ENCODE results near the gene NUPR1.
"Not testable (repeated sequence)": the region's sequence is repeated elsewhere in the genome, so short reads cannot be mapped to it uniquely, and the experiment has no call there.

NUPR1 gene

DNA sequence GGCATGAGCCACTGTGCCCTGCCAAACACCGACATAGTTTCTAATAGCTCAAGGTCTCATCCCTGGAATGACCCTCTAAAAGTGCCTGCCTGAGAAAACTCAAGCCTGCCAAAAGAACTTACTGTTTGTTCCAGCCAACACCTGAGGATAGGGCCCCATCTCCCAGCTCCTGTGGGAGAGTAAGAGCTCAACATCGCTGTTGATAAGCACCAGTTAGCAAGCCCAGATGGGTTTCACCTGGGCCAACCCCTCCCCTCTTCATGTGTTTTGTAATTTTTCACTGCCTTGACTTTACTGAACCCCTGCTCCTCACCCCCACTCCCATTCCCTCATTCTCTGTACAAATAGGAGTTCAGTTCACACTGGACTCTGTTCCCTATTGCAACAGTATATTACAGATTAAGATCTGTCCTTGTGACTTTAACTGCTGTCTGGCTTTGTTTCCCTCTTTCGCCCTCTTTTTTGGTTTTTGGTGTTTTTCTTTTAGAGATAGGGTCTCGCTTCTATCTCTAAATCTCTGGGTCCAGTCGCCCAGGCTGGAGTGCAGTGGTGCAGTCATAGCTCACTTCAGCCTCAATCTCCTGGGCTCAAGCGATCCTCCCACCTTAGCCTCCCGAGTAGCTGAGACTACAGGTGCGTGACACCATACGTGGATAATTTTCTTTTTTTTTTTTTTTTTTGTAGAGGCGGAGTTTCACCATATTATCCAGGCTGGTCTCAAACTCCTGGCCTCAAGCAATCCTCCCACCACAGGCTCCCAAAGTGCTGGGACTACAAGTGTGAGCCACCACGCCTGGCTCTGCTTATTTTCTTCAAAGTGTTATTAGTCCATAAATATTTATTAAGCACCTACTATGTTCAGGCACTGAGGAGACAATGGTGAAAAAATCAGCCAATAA is 12.3 kb downstream of the NUPR1 start:
- DNase-seq = no peak

DNA sequence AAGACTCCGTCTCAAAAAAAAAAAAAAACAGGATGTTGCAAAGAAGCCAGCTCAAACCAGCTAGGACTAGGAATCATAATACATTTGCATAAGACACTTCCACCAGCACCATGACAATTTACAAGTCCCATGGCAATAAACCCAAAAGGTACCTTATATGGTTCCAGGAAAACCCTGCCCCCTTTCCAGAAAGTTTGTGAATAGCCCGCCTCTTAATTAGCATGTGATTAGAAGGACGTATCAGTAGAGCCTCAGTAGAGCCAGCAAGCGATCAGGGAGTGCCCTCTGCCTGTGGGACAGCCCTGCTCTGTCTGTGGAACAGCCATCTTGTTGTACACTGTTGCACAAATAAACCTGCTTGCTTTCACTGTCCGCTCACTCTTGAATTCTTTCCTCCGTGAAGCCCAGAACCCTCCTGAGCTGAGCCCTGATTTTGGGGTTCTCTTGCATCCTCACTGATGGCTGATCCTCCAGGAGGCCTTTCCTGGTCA is 14.0 kb downstream of the NUPR1 start:
- DNase-seq = no peak

DNA sequence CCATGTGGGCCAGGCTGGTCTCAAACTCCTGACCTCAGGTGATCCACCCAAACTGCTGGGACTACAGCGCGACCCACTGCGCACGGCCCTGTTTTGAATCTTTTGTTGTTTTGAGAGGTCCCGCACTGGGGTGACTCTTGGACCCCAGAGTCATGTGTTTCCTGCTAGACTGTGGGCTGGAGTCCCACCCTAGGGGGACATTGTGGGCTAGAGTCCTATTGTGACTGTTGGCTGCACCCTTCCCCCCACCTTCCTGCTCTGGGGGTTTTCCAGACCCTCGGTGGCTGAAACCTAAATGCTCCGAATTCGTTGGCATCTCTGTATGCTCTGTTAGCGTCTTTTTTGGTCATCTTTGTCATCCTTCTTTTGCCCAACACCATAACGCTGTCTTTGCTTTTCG is 16.0 kb downstream of the NUPR1 start:
- DNase-seq = no peak

DNA sequence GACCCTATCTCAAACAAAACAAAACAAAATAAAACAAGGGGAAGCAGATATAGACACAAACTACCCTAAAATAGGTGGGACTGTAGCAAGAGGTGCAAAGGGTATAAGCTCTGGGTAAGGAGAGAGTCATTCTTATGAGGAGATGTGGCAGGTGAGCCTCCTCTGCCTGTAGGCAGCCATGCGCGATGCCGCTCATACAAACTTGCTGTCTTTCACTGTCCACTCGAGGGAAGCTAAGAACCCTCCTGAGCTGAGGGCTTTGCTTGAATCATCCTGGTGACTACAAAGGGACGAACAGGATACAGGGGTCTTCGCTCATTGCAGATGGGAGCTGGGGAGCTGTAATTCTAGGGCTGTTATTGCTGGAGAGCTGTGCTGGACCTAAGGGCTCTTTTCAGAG is 17.3 kb downstream of the NUPR1 start:
- DNase-seq = no peak

DNA sequence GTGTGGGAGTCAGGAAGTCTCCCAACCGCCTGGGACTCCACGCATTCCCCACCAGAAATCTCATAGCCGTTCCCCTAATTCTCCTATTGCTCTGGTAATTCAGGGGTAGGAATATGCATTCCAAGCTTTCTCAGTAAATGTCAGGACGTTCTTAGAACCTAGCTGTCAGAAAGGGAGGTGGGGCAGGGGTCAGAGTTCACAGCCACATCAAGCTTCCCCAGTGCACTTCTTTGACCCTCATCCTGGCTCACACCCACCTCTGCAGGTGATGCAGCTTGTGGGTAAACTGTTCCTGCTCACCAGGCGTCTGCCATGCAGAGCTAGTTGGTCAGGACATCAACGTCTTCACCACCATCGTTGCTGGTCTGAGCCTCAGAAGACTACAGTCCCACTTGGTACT is 18.1 kb downstream of the NUPR1 start:
- no peak for DNase-seq

DNA sequence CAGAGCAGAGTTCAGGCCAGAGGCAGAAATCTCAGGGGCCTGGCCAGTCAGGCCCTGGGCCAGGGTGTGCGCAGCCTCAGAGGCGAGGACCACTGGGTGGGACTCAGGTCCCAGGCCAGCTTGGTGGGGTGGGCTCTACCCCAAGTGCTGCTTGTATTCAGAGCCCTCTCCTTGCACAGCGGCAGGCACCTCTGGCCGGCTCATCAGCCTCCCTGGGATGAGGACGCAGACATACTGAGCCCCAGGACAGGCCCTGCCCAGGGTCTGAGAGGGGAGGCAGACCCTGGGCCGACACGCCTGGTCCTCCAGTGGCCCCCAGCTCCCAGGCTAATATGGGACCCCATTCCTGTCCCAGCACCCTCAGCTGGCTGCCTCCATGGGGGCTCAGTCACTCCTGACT is 24.5 kb downstream of the NUPR1 start:
- no peak for DNase-seq

DNA sequence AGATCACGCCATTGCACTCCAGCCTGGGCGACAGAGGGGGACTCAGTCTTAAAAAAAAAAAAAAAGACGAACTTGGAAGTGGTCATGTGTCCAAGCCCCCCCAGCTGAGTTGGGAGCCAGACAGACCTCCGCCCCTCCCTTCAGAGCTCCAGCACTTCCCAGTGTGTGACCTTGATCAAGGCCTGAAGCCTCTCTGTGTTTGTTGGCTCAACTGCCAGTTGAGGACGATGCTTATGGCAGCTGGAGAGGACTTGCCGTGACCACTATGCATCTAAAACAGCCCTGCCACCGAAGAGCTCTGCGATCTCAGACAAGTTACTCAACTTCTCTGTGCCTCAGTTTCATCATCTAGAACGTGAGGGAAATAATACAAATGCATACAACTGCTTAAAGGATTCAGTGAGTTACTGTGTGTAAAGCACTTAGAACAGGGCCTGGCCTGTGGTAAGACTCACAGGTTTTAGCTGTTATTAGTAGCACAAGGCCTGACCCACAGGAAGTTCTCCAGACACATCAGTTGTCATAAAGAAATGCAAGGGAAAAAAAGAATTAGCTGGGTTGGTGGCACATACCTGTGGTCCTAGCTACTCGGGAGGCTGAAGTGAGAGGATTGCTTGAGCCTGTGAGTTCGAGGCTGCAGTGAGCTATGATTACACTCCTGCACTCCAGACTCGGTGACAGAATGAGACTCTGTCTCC is 25.1 kb downstream of the NUPR1 start:
- no peak for DNase-seq

DNA sequence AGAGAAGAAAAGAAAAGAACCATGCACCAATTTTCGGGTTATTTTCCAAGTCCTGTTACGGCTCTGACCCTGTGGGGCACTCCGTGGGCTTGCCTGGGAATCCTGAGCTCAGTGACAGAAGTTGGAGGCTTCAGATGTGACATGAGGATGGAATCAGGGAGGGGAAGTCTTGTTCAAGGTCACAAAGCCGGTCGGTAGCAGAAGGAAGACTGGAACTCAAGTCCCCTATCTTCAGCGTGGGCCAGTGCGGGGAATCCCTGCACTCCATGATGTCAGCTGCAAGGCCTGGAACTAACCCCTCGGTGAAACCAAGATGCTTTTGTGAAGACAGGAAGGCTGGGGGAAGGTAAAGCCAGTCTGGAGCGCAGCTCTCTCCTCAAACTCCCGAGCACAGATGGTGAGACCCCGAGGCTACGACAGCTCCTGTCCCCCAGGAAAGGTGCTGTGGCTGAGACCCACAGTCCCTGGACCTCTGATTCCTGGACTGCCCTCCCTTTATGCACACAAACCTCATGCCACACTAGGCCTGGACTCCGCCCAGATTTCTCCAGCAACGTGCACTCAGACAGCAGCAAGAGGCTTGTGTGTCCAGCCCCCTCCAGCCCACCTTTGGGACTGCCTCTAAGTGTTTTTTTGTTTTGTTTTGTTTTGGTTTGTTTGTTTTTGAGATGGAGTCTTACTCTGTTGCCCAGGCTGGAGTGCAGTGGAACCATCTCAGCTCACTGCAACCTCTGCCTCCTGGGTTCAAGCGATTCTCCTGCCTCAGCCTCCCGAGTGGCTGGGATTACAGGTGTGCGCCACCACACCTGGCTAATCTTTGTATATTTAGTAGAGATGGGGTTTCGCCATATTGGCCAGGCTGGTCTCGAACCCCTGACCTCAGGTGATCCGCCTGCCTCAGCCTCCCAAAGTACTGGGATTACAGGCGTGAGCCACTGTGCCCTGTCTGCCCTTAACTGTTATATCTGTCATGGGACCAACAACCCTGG is 26.7 kb downstream of the NUPR1 start:
- no peak for DNase-seq

DNA sequence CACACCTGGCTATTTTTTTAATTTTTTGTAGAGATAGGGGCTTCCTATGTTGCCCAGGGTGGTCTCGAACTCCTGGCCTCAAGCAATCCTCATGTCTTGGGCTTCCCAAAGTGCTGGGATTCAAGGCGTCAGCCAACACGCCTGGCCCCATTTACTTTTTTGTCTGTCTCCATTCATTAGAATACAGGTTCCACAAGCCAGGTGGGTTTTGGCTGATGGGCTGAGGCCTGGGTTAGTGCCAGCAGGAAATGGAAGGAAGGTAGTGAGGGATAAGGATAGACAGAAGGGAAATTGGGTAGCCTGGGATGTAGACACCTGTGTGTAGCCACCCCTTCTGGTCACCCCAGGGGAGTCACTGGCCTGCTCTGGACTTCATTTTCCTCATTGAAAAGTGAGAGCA is 27.7 kb downstream of the NUPR1 start:
- no peak for DNase-seq

DNA sequence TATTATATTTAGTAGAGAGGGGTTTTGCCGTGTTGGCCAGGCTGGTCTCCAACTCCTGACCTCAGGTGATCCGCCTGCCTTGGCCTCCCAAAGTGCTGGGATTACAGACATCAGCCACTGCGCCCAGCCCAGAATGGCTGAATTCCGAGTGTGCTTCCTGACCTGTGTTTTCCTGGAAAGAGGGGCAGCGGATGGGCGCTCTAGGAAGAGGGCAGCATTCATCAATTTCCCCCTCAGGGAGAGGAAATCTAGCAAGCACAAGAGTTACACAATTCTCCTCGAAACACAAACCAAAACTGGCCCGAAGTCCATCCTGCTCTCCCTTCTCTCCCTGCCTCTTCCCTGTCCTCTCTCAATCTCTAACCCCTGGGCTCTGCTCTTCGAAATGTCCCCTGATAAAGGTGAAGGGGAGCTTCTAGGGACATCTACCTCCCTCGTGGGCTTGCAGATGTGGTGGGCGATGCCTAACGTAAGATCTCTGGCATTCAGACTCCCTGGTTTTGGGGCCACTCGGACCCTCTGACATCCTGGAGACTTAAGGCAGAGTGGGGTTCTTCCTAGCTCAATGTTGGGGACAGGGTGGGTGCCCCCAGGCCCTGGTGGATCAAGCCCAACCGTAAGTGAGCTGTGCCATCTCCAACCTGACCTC is 33.2 kb downstream of the NUPR1 start:
- DNase-seq = no peak

DNA sequence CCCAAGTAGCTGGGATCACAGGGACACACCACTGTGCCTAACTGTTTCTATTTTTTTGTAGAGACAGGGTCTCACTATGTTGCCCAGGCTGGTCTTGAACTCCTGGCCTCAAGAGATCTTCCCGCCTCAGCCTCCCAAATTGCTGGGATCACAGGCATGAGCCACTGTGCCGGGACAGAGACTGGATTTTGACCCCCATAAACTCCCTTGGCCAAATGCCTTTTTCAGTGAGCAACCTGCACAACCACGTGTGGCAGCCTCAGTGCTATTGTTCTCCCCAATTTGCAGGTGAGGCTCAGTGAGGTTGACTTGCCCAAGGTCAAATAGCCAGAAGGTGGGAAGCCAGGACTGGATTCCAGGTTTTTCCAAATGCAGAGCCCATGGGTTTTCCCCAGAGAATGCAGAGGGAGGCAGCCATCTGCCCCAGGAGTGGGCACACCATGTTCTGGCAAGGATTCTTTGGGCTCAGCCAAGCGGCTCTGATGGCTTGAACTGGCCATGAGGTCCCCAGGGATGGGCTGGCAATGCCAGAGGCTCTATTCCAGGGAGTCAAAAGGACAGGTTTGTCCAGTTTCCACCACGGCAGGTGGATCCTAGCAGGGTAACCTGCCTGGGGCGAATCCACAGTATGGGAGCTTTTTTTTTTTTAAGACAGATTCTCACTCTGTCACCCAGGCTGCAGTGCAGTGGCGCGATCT is 33.9 kb downstream of the NUPR1 start:
- DNase-seq = no peak

DNA sequence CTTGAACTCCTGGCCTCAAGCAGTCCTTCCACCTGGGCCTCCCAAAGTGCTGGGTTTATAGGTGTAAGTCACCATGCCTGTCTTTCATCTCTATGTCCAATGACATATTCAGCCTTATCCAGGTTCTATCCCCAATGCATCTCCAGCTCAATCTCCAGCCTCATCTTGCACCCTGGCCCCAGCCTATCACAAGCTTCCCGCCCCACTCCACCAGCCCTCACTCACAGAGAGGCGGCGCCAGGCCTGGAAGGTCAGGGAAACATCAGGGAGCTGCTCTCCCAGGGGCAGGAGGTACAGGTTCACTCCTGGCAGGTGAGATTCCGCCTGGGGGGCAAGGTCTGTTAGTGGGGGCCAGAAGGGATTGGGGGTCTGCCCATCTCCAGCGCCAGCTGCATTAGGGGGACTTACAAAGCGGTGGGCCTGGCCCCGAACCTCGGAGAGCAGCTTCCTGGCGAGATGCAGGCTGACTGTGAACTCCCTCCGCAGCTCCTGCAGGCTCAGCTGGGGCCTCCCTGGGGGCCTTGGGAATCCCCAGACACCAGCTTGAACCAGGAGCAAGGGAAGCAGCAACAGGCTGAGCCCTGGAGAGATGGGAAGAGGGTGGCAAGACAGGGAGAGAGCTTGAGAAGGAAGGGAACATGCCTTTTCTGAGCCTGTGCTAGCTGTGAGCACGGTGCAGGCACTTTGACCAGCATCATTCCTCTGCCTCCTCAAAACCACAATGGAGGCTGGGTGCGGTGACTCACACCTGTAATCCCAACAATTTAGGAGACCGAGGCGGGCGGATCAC is 35.1 kb downstream of the NUPR1 start:
- DNase-seq = no peak

DNA sequence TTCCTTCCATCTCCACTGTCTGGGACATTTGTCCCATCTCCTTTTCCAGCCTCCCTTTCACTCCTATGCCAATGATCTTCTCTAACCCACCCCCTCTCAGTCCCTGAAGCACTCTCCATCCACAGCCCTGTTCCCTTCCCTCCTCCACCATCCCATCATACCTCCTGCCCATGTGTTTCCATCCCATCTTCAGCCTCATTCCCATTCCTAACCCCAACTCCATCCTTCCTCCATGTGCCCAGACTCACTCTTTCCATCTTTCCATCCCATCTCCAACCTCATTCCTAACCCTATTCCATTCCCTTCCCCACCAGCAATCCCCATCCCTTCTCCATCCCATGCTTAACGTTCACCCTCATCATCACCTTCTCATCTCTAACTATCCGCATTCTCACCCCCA is 36.5 kb downstream of the NUPR1 start:
- no peak for DNase-seq

DNA sequence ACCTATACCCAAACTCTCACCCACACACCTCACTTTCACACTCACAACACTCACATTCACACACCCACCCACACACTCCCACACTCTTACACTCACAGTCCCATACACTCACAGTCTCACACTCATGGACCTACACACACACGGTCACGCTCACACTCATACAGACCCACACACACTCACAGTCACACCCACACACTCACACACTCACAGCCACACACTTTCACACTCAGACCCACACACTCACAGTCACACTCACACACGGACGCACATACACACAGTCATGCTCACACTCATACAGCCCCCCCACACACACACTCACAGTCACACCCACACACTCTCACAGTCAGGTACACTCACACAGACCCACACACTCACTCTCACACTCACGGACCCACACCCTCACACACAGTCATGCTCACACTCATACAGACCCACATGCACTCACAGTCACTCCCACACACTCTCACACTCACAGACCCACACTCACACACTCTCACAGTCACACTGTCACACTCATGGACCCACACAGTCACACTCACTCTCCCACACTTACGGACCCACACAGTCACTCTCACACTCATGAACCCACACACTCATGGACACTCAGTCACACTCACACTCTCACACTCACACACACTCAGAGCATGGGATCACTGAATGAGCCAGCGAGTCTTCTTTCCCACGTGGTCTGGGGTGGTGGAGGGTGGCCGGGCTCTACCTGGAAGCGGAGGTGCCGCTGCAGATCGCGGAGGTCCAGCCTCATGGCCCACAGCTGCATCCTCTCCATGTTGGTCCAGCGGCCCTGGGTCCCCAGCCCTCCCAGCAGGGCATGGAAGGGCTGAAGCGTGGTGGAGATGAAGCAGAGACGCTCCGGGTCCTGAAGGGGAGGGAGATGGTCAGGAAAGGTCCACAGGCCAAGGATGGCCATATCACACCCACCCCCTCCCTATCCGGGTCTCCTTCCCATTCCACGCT is 37.2 kb downstream of the NUPR1 start:
- no peak for DNase-seq

DNA sequence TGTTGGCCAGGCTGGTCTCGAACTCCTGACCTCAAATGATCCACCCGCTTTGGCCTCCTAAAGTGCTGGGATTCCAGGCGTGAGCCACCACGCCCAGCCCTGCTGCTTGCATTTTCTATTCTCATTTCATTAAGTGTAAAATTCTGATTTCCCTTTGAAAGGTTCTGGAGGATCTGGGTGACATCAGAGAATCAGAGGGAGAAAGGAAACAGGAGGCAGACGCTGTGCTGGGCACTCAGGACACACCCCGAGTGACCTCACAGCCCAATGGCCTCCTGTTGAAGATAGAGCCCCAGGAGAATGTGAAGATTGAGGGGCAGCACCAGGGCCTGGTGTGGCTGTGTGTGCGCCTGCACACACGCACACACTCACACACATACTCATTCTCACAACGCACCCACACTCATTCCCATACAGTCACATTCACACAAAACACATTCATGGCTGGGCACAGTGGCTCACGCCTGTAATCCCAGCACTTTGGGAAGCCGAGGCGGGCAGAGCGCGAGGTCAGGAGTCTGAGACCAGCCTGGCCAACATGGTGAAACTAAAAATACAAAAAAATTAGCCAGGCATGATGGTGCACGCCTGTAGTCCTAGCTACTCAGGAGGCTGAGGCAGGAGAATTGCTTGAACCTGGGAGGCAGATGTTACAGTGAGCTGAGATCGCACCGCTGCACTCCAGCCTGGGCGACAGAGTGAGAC is 38.1 kb downstream of the NUPR1 start:
- DNase-seq = not testable (repeated sequence)

DNA sequence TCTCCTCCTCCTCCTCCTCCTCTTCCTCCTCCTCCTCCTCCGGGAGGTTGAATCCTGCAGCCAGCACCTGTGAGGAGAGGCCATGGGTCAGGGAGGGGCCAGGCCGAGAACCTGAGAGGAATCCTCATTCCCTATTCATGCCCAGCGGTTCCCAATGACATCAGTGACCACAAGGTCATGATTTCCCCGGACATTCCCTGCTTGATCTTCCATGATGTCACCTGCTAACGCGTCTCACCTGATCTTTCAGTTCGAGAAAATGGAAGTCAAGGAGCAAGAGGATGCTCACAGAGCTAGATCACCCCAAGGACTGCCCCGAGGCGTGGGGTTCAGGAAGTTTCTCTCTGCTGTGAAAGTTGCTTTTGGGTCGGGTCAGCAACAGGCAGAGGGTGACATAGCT is 38.9 kb downstream of the NUPR1 start:
- no peak for DNase-seq

DNA sequence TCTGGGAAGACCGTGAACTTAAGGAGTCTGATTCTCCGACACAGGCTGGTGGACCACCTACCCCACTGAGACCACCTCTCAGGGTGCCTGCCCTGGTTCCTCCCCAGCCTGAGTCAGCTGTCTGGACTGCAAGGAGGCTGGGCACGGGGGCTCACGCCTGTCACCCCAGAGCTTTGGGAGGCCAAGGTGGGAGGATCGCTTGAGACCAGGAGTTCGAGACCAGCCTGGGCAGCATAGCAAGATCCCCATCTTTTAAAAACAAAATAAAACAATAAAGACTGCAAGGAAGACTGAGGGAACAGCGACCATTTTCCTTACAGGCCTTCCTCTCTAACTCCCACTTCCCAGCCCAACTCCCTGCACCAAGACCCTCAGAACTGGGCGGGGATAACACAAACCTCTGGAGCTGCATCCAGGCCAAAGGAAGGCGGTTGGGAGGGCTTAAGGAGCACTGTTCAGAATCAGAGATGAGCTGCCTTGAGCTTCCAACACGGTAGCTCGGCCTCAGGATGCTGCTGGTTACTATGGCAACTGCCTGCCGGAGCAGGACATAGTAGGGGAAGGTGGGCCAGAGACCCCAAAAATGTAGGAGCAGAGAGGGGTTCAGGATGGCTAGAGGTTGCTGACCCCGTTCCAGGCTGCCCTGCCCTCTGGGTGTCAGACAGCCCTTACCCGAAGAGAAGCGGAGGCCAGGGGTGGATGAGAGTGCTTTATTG is 40.0 kb downstream of the NUPR1 start:
- DNase-seq = no peak

DNA sequence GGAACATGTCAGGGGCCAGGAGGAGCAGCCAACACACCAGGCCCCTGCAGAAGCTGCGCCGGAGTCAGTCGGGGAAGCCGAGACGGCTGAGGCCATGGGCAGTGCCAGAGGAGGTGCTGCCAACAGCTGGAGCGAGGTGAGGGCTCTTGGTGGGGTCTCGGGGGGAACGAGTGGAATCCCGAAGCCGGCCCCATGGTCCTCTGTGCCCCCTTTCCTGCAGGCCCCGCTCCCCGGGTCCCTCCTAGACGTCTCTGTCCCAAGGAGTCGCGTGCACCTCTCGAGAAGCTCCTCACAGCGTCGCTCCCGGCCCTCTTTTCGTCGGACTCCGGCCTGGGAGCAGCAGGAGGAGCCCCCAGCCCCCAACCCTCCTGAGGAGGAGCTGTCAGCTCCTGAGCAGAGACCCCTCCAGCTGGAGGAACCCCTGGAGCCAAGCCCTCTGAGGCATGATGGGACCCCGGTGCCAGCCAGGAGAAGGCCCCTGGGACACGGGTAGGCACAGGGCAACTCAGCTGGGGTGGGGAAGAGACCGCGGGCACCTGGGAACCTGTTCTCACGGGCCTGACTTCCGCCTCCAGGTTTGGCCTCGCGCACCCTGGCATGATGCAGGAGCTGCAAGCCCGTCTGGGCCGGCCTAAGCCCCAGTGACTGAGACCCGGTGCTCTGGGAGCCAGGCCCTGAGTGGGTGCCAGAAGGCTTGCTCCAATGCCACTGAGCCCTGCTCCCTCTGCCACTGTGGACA is 40.7 kb downstream of the NUPR1 start:
- no peak for DNase-seq
